Activated T-helper 2 cell treated with anti-CD3 and anti-CD28 coated beads, Interferon-gamma antibody, Interleukin-2, Interleukin-4, amounts not matched to agents 10 μg/mL and 5 μg/mL and 100 μg/mL, durations not matched to agents 14 hours and 24 hours and 36 hours (primary cell): ENCODE data around the gene CPEB1. TPM values are rescaled to one million over a fixed set of nuclear protein-coding genes. Genes with fewer than 3 reads are reported as not detected.

ENCODE experiments used
- DNase-seq: peaks from one replicate; pipeline ENCODE4 v3.0.0; 2021; ENCODE audit warnings: low spot score
- H3K27ac Mint-ChIP-seq: one replicate; pipeline ENCODE4 v1.8.0; 2021; ENCODE audit warnings: mixed read lengths
- H3K27me3 Mint-ChIP-seq: one replicate; pipeline ENCODE4 v1.8.0; 2021; ENCODE audit warnings: low read depth, mixed read lengths
- H3K36me3 Mint-ChIP-seq: one replicate; pipeline ENCODE4 v1.8.0; 2021; ENCODE audit warnings: low read depth, mixed read lengths
- H3K4me1 Mint-ChIP-seq: one replicate; pipeline ENCODE4 v1.8.0; 2021; ENCODE audit warnings: low read depth, mixed read lengths
- H3K4me3 Mint-ChIP-seq: one replicate; pipeline ENCODE4 v1.8.0; 2021; ENCODE audit warnings: low read depth, mild to moderate bottlenecking, moderate library complexity, mixed read lengths
- H3K9me3 Mint-ChIP-seq: one replicate; pipeline ENCODE4 v1.8.0; 2021; ENCODE audit warnings: mixed read lengths
- intact Hi-C: fragments of 100-400 bp; cut with micrococcal nuclease; formaldehyde crosslinking; loops from one replicate; pipeline ENCODE4 v1.15.1; 2023
- total RNA-seq: library from RNA; stranded (reverse); gene quantifications from 2 replicates; pipeline ENCODE4 v1.2.3, GENCODE V29; 2022

Gene CPEB1
- total RNA-seq, 1 donor from 2014 or later: not detected

DNA sequence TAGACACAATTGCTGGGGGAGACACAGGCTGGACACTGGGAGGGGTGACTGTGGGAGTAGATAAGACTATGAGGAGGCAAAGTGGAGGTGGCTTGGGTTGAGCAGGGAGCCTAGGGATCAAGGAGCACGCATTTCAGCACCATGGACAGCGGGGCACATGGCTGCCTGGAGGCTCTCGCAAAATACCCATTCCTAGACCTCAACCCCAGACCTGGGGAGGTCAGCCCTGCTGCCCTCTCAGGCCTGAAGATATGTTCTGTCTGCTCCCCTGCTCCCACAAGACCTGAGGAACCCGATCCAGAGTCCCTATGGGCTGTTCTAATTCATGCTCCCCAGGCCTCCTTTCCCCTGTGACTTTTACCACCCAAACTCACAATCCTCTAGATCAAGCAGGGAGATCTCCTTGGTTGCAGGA, 16.0 kb upstream of the CPEB1 start:
- intact Hi-C loops: no loop called here
- Mint-ChIP-seq H3K36me3 (no peaks in the 10 kb centered on the region), H3K9me3 (no peaks in the 10 kb centered on the region), H3K27me3 (no peaks in the 10 kb centered on the region), H3K4me1 (no peaks in the 10 kb centered on the region), H3K4me3 (no peak overlapping the region), H3K27ac (no peak overlapping the region)
- DNase-seq: peak; percentile 48

DNA sequence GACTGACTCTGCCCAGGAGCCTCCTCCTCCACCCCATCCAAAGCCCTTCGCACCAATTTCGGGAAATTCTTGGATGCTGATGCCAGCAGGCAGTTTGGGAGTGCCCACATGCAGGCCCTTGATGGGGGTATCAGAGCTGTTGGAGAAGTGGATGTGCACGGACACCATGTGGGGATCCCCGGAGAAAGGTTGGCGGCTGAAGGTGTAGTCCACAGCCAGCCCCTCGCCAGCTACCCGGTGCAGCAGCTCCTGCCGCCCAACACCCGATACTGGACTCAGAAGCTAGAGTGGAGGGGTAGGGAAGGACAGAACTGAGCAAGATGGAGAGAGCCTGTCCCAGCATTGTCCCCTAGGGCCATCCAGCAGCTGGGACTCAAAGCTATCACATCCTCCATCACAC, 15.5 kb upstream of the CPEB1 start:
- intact Hi-C loops: no loop called here

DNA sequence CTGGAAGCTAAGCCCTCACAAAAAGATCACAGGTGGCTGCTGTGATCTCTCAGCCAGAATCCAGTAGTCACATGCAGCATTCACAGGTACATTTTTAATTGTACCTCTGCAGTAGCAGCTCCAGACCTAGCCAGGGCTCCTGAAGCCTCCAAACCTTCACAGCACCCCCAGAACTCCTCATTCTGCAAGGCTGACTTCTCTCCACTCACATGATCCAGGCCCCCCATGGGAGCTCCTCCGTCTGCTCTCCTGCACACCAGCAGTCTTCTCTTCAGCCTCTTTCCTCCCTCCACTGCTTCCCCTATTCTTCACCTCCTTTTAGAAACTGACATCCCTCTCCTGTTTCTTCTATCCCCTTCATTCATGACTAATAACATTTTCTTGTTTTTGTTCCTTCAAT, 13.2 kb upstream of the CPEB1 start:
- intact Hi-C loops: no loop called here

More for the DNA sequence above, 15.5 kb upstream of the CPEB1 start:
- no peak overlapping the region for H3K27ac Mint-ChIP-seq
- no peaks in the 10 kb centered on the region for H3K9me3 Mint-ChIP-seq
- no peaks in the 10 kb centered on the region for H3K4me1 Mint-ChIP-seq
- no peak overlapping the region for H3K4me3 Mint-ChIP-seq
- H3K36me3 Mint-ChIP-seq: no peaks in the 10 kb centered on the region
- H3K27me3 Mint-ChIP-seq: no peaks in the 10 kb centered on the region
- no peak for DNase-seq

DNA sequence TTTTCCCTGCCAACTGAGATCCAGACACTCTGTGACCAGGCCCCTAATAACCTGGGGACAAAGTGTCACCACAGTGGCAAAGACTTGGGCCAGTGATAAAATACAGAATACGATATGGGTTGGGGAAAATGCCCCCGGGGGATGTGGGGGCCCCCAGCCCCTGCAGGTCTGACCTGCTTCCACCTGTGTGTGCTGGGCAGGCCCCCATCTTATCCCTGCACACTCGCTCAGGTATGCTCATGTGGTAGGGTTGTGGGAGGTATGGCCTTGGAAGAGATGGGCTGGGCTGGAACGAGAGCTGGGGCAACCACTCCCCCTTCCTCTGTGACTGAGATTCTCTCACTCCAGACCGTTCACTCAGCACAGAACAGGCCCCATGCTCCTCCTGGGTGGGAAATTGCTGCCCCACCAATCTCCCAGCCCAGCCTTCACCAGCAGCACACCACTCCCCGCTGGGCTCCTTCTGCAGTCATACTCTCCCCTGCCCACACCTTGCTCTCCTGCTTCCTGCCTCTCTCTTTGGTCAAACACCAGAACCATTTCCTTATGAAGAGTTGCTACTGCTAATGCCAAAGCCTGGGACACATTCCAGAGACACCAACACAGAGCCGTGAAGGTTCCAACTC, 9.6 kb upstream of the CPEB1 start:
- intact Hi-C loops: no loop called here
- Mint-ChIP-seq H3K27me3 (peaks cover 14% of the 10 kb centered on the region), H3K36me3 (no peaks in the 10 kb centered on the region), H3K4me1 (no peaks in the 10 kb centered on the region), H3K4me3 (no peak overlapping the region), H3K27ac (no peak overlapping the region), H3K9me3 (no peaks in the 10 kb centered on the region)
- no peak for DNase-seq

More for the DNA sequence above, 13.2 kb upstream of the CPEB1 start:
- H3K27ac Mint-ChIP-seq: no peak overlapping the region
- no peaks in the 10 kb centered on the region for H3K4me1 Mint-ChIP-seq
- no peaks in the 10 kb centered on the region for H3K36me3 Mint-ChIP-seq
- no peak overlapping the region for H3K4me3 Mint-ChIP-seq
- no peak for DNase-seq
- no peaks in the 10 kb centered on the region for H3K9me3 Mint-ChIP-seq
- peaks cover 3% of the 10 kb centered on the region for H3K27me3 Mint-ChIP-seq

DNA sequence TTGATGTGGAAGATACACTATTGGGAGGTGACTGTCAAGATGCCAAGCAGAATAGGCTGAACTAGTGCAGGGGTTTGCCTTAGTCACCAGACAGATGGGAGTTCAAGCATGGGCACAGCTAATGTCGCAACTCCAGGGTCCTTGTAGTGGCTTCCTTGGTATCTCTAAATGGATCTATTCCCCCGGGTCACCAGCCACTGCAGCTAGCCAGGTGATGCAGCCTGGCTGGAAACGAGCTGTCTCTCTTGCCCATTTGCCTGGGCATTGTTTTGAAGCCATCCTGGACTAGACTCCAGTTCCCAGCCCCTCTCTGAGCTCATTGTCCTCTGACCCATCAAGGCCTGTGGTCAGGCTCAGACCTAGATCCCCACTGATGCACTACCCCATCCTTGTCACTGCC, 8.4 kb upstream of the CPEB1 start:
- DNase-seq: no peak
- Mint-ChIP-seq H3K27ac (no peak overlapping the region), H3K4me3 (no peak overlapping the region), H3K27me3 (peaks cover 16% of the 10 kb centered on the region), H3K9me3 (no peaks in the 10 kb centered on the region), H3K36me3 (no peaks in the 10 kb centered on the region), H3K4me1 (no peaks in the 10 kb centered on the region)
- intact Hi-C loops: no loop called here

DNA sequence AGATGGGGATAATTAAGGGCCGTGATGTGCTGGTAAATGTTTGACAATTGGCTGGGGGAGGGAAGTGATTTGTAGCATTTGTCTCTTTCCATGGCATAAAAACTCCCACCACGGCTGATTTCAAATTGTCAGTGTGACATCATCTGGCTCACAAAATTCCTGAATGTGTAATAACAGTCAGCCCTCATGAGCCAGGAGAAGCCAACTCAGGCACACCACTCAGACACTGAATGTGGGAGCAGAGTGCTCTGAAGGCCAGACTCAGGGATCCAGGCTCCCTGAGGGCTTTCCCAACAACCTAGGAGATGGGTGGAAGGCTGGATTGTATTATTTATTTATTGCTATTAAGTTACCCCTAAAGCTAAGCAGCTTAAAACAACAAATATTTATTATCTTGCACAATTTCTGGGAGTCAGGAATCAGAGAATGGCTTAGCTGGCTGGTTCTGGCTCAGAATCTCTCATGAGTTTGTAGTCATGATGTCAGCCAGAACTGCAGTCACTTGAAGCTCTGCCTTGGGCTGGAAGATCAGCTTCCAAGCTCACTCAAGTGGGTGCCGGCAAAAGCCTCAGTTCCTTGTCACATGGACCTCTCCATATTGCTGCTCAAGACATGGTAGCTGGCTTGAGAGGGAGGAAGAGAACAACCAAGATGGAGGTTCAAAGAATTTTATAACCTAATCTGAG, 6.5 kb upstream of the CPEB1 start:
- H3K36me3 Mint-ChIP-seq: no peaks in the 10 kb centered on the region
- H3K27me3 Mint-ChIP-seq: peaks cover 35% of the 10 kb centered on the region

DNA sequence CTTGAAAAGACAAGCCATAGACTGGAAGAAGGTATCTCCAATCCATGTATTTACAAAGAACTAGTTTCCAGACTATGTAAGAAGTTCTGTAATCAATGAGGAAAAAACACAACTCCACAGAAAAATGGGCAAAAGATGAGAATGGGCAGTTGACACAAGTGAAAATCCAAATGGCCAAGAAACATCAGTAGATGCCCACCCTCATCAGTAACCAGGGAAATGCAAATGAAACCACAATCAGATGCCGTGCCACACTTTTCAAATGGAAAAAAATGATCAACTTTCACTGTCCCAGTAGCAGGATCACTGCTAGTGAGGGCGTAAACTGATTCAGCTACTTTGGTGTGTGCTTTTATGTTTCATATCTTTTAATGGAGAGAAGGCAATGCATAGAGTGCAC, 4.5 kb upstream of the CPEB1 start:
- no peak for DNase-seq
- Mint-ChIP-seq H3K27ac (no peak overlapping the region), H3K36me3 (no peaks in the 10 kb centered on the region), H3K4me1 (no peaks in the 10 kb centered on the region), H3K27me3 (peaks cover 42% of the 10 kb centered on the region), H3K4me3 (no peak overlapping the region), H3K9me3 (no peaks in the 10 kb centered on the region)
- intact Hi-C loops: no loop called here

More for the DNA sequence above, 6.5 kb upstream of the CPEB1 start:
- intact Hi-C loops: no loop called here
- H3K4me1 Mint-ChIP-seq: no peaks in the 10 kb centered on the region
- no peak overlapping the region for H3K4me3 Mint-ChIP-seq
- H3K9me3 Mint-ChIP-seq: no peaks in the 10 kb centered on the region
- no peak overlapping the region for H3K27ac Mint-ChIP-seq
- DNase-seq: no peak

DNA sequence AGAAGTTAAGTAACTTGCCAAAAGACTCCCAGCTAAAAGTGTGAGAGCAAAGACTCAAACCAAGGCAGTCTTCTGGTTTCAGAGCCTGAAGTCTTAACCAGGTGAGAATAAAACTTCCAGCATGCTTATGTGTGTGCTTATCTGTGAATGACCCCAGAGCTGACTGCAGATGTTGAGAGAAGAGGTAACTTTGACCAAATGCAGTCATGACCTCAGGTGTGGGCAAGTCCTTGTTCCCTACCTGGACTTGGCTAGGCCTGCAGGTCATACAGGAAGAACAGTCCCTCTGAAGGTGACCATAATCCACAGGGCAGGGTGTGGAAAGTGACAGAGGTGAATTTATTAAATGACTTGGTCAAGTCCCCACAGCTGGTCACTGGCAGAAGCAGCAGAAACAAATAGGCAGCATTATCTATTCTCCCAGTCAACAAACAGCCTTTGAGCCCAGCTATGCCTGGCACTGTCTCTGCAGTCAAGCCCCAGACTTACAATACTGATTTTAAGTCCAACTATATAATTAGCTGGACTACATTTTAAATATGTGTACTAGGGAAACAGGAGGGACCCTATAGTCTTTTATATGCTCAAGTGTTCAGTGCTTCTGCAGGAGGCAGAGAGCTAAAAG, 3.0 kb upstream of the CPEB1 start:
- Mint-ChIP-seq H3K27me3 (peaks cover 46% of the 10 kb centered on the region), H3K4me3 (no peak overlapping the region), H3K4me1 (peaks cover 1% of the 10 kb centered on the region), H3K36me3 (no peaks in the 10 kb centered on the region), H3K9me3 (no peaks in the 10 kb centered on the region), H3K27ac (no peak overlapping the region)
- no peak for DNase-seq
- intact Hi-C loops: no loop called here

DNA sequence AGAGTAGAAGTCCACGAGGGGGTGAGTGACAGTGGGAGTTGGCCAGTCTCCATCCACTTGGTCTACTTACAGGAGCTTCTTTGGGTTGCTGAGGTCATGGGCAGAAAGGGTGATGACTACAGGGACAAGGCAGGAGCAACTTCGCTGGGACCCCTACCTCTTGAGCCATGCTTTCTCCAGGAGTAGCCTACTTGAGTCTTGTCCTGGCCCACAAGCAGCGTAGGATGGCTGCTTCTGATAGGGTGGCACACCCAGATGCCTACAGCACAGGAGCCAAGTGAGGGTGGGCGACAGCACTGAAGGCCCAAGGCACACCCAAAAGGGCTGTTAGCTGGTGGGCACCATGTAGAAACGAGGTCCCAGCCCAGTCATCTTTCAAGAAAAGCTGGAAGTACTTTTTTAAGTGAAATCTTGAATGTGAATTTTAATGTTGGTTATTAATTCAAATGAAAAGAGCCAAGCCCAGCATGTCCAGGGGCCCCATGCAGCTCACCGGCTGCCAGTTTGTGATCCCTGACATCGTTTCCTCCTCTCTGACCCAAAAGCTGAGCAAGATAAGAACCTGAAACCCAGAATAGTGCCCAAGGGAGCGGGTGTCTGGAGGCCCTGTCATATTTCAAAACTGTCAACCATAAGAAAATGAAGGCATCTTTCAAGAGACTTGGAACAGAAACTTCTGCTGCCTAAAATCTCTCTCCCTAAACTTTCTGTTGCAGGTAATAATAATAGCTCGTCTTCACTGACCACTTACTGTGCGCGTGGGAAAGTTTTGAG, 2.2 kb upstream of the CPEB1 start:
- no peaks in the 10 kb centered on the region for H3K36me3 Mint-ChIP-seq
- DNase-seq: no peak
- intact Hi-C loops: no loop called here
- H3K4me1 Mint-ChIP-seq: peaks cover 1% of the 10 kb centered on the region
- peaks cover 53% of the 10 kb centered on the region for H3K27me3 Mint-ChIP-seq
- no peak overlapping the region for H3K4me3 Mint-ChIP-seq
- H3K9me3 Mint-ChIP-seq: no peaks in the 10 kb centered on the region
- H3K27ac Mint-ChIP-seq: no peak overlapping the region

DNA sequence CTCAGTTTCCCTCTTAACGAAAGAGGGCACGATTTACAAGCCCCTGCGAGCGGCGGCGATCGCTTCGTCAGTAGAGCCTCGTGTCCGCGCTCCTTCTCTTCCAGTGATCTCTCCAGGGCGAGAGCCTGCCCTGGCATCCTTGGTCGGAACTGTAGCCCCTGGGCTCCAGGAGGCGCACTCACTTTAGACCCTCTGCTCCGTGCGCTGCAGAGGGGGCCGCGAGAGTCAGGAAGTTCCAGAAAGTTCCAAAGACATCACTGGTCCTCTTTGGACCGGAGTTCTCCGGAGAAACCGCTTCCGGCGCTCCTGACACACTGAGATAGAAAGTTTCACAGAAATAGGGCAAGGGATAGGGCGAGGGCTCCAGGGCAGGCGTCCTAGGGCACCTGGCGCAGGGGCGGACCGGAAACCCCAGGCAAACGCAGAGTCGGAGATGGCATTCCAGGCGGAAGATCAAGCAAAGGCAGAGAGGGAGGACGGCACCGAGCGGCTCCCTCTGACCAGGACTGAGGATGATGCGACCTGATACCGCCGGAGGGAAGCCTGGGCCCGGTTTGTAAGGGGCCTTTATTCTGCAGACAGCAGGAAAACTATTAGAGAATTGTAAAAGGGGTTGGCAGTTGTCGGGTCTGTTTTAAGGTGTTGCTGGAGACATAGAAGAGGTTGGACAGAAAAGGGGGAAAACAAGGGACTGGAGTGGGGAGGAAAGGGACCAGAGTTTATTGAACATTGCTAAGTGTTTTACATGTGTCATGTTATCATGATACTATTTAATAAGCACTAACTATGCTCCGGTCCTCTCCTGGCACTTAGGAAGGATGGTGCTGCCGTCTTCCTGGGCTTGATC, 1.3 kb upstream of the CPEB1 start:
- no peak overlapping the region for H3K27ac Mint-ChIP-seq
- no peaks in the 10 kb centered on the region for H3K9me3 Mint-ChIP-seq
- H3K36me3 Mint-ChIP-seq: no peaks in the 10 kb centered on the region
- H3K4me3 Mint-ChIP-seq: peak overlapping the region; percentile 17
- no peak for DNase-seq
- intact Hi-C loops: no loop called here
- peaks cover 55% of the 10 kb centered on the region for H3K27me3 Mint-ChIP-seq
- H3K4me1 Mint-ChIP-seq: peaks cover 1% of the 10 kb centered on the region

DNA sequence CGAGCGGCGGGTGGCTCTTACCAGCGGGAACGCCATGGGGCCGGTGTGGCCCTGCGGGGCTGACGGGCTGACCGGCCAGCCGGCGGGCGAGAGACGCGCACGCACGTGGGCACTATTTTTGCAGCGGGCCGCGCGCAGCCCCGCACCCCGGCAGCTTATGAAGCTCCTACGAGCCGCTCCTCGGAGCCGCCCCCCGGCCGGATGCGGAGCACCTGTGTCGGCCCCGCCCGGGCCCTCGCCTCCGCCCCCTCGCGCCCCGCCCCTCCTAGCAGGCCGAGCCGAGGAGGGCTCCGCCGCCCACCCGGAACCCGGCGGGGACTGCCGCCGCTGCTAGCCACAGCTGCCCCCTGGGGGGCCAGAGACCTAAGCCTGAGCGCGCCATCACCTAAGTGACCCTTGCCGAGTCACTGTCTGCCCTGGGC, 683 bp upstream of the CPEB1 start:
- Mint-ChIP-seq H3K36me3 (no peaks in the 10 kb centered on the region), H3K27me3 (peaks cover 55% of the 10 kb centered on the region), H3K27ac (no peak overlapping the region), H3K9me3 (no peaks in the 10 kb centered on the region), H3K4me3 (peak overlapping the region; percentile 17), H3K4me1 (peaks cover 1% of the 10 kb centered on the region)
- no peak for DNase-seq
- intact Hi-C loops: no loop called here
